Heart right ventricle (tissue), 16 donors: ENCODE measurements around the gene PROKR2. TPM values are rescaled to one million over a fixed set of nuclear protein-coding genes. Genes with fewer than 3 reads are reported as not detected.

Source experiments
- ATAC-seq, 8 donors: fragments of 200-7000 bp; cut with Tn5 transposase; one replicate each; pipeline ENCODE4 v1.9.1; 2020; ENCODE audit warnings: mild to moderate bottlenecking in 8 of 8, moderate library complexity in 8 of 8, moderate number of reproducible peaks in 1 of 8
- DNase-seq, 2 donors: peaks; one replicate each; pipeline ENCODE4 v3.0.0-alpha.2; 2020
- H3K27ac ChIP-seq, 10 donors: fragments of 200-600 bp; sonication (generic) in 2 of 10; one replicate each; pipeline versions ENCODE4 v1.5.0 to v1.8.0; 2020 to 2022; ENCODE audit warnings: mild to moderate bottlenecking in 3 of 10
- H3K27me3 ChIP-seq, 7 donors: fragments of 200-600 bp; one replicate each; pipeline ENCODE4 v1.8.0; 2021 to 2022; ENCODE audit warnings: mild to moderate bottlenecking in 2 of 7
- H3K36me3 ChIP-seq, 9 donors: fragments of 200-600 bp; sonication (generic) in 1 of 9; one replicate each; pipeline versions ENCODE4 v1.5.0 to v1.8.0; 2020 to 2022; ENCODE audit warnings: mild to moderate bottlenecking in 2 of 9
- H3K4me1 ChIP-seq, 9 donors: fragments of 200-600 bp; sonication (generic) in 1 of 9; one replicate each; pipeline versions ENCODE4 v1.5.0 to v1.8.0; 2020 to 2022; ENCODE audit warnings: mild to moderate bottlenecking in 4 of 9
- H3K4me3 ChIP-seq, 10 donors: fragments of 200-600 bp; sonication (generic) in 2 of 10; one replicate each; pipeline versions ENCODE4 v1.5.0 to v1.8.0; 2020 to 2022; ENCODE audit warnings: mild to moderate bottlenecking in 7 of 10, moderate library complexity in 2 of 10
- H3K9me3 ChIP-seq, 11 donors: fragments of 200-600 bp in 10 of 11; sonication (generic) in 2 of 11; one replicate each; pipeline versions ENCODE4 v1.5.0 to v1.8.0; 2013 to 2022; ENCODE audit warnings: mild to moderate bottlenecking in 2 of 11, control low read depth in 1 of 11, moderate library complexity in 1 of 11
- CTCF ChIP-seq, 9 donors: fragments of 200-600 bp; sonication (generic) in 2 of 9; IDR thresholded peaks; one replicate each; pipeline versions ENCODE4 v1.5.0 to v1.8.0; 2021 to 2022; ENCODE audit warnings: antibody characterized with exemption in 9 of 9, mild to moderate bottlenecking in 5 of 9, moderate library complexity in 1 of 9
- WGBS, 2 donors: extraction: QIAGEN DNeasy Blood & Tissue Kit; methylation state at CpG; one replicate each; pipeline ENCODE4 v1.1.7; 2013; ENCODE audit warnings: inconsistent platforms in 1 of 2; 5-methylcytosine and 5-hydroxymethylcytosine counted together
- intact Hi-C, 10 donors: fragments of 100-400 bp; cut with DNase I; formaldehyde crosslinking; loops; one replicate each; pipeline versions ENCODE4 v1.11.1 to v1.14.2; 2022
- polyA plus RNA-seq, 2 donors: library from polyadenylated mRNA; stranded (reverse); fragments of 200-250 nt; gene quantifications; one replicate each; pipeline ENCODE4 v1.2.3, GENCODE V29; 2013
- total RNA-seq, 10 donors: library from RNA; stranded (reverse); fragmentation: NEBNext Ultra II Directional in 3 of 10; extraction: Animal tissue kit (Norgen Biotek cat#: 25700) in 3 of 10; gene quantifications; one replicate each; pipeline versions ENCODE4 v1.2.1 to v1.2.4, GENCODE V29; 2021 to 2023
- donor health status: Arrhythmogenic right ventricular cardiomyopathy.
- donor health status: ischemic (EF 13 %, LVEDD 7.1; RV severe dilation, severe dysfunction).
- donor health status: healthy with polysubstance abuse.
- donor health status: DM: no; HTN: yes; CAD: no.
- donor health status: DM: no; HTN: no; CAD: no.
- donor health status: ischemic (EF 25% LVEDD 6.9; RV normal size, moderate dysfunction).
- donor health status: ischemic (EF 25% LVEDD 5.7; RV mildly dilated, moderate dysfunction).
- donor health status: healthy.
- donor health status: DM: yes; HTN: yes; CAD: no.
- donor health status: Ischemic cardiomyopathy.
- donor health status: ischemic (EF 35%, LVEDD 5.7; RV mildly dilated, moderate dysfunction).
- donor health status: nonischemic (EF 11% LVEDD 7.7; RV severe dilation, severe dysfunction).
- donor health status: DM: yes; HTN: yes; CAD: no.
- donor health status: PGD.
- donor health status: ischemic (EF 29% LVEDD 5.4; RV normal size, mild dysfunction).
- donor health status: nonischemic (EF 23%, LVEDD 6.1; RV moderate dilation, normal function).

The PROKR2 gene
- total and polyA plus RNA-seq, 12 donors: not detected

- H3K9me3 ChIP-seq: peaks cover 0 to 15% (median 0%) of the 10 kb centered on the region in 11 donors
- peaks cover 0 to 11% (median 5%) of the 10 kb centered on the region in 9 donors for H3K4me1 ChIP-seq
- H3K27ac ChIP-seq: no peak overlapping the region
- DNase-seq (no peak), ATAC-seq (no peak)
- 94 to 95% methylated on average over 17 of the region's 17 CpGs for WGBS, 2 donors
- intact Hi-C loops: no loop called here
- H3K36me3 ChIP-seq: no peaks in the 10 kb centered on the region
- no peak for TF ChIP-seq CTCF (IDR thresholded peaks at IDR 0.05)
- peaks cover 3 to 57% (median 51%) of the 10 kb centered on the region in 7 donors for H3K27me3 ChIP-seq
- no peak overlapping the region for H3K4me3 ChIP-seq
These were observed 2.8 kb downstream of the PROKR2 start for GRCh38 chr20:5313916-5314315.

GRCh38 chr20:5312518-5312917 is 4.2 kb downstream of the PROKR2 start:
- Histone ChIP-seq H3K4me1 (peaks cover 0 to 11% (median 5%) of the 10 kb centered on the region in 9 donors), H3K4me3 (no peak overlapping the region), H3K9me3 (peaks cover 0 to 29% (median 0%) of the 10 kb centered on the region in 11 donors), H3K27me3 (peaks cover 3 to 43% (median 37%) of the 10 kb centered on the region in 7 donors), H3K36me3 (no peaks in the 10 kb centered on the region), H3K27ac (no peak overlapping the region)
- intact Hi-C loops: no loop called here
- WGBS, 2 donors: 71 to 79% methylated on average over 5 of the region's 5 CpGs
- ATAC-seq (no peak), DNase-seq (no peak)
- TF ChIP-seq CTCF (IDR thresholded peaks at IDR 0.05): no peak

GRCh38 chr20:5309971-5310370 is 6.8 kb downstream of the PROKR2 start:
- TF ChIP-seq CTCF (IDR thresholded peaks at IDR 0.05): no peak
- Histone ChIP-seq H3K4me3 (no peak overlapping the region), H3K9me3 (peaks cover 0 to 31% (median 0%) of the 10 kb centered on the region in 11 donors), H3K27ac (no peak overlapping the region), H3K4me1 (no peaks in the 10 kb centered on the region), H3K36me3 (no peaks in the 10 kb centered on the region), H3K27me3 (peaks cover 0 to 17% (median 12%) of the 10 kb centered on the region in 7 donors)
- intact Hi-C loops: no loop called here
- WGBS, 2 donors: 85 to 100% methylated on average over 1 of the region's 1 CpG
- ATAC-seq (no peak), DNase-seq (no peak)

GRCh38 chr20:5298811-5299210 is 17.9 kb downstream of the PROKR2 start:
- no peak for ATAC-seq
- WGBS, 2 donors: 79 to 90% methylated on average over 5 of the region's 5 CpGs

More at GRCh38 chr20:5298811-5299210, 17.9 kb downstream of the PROKR2 start:
- Histone ChIP-seq H3K4me3 (no peak overlapping the region), H3K36me3 (no peaks in the 10 kb centered on the region), H3K4me1 (no peaks in the 10 kb centered on the region), H3K27me3 (peaks cover 0 to 3% (median 0%) of the 10 kb centered on the region in 7 donors), H3K27ac (no peak overlapping the region), H3K9me3 (no peaks in the 10 kb centered on the region)
- no peak for TF ChIP-seq CTCF (IDR thresholded peaks at IDR 0.05)
- DNase-seq: no peak
- intact Hi-C loops: no loop called here
